Activated B cell treated with CpG ODN at 0.5 μM for 24 hours (primary cell): ENCODE results near the gene SIGLEC11. TPM values are rescaled to one million over a fixed set of nuclear protein-coding genes. Genes with fewer than 3 reads are reported as not detected.

Experiments
- ATAC-seq: fragments of 200-7000 bp; cut with Tn5 transposase; one replicate; pipeline ENCODE4 v1.10.0; 2021; ENCODE audit warnings: low read depth, mild to moderate bottlenecking, moderate library complexity
- CTCF ChIA-PET: fragments of 350-600 bp; sonication (Branson Sonifier 250); formaldehyde crosslinking; loops from one replicate; lab custom pipeline; 2021; ENCODE audit warnings: antibody characterized with exemption; lab: Charles Lee
- POLR2A ChIA-PET: fragments of 350-600 bp; sonication (Branson Sonifier 250); formaldehyde crosslinking; loops from one replicate; lab custom pipeline; 2021; ENCODE audit warnings: antibody characterized with exemption; lab: Charles Lee
- DNase-seq: peaks from one replicate; pipeline ENCODE4 v3.0.0; 2022
- H3K27ac Mint-ChIP-seq: one replicate; pipeline ENCODE4 v1.8.0; 2020; ENCODE audit warnings: mixed read lengths
- H3K27me3 Mint-ChIP-seq: one replicate; pipeline ENCODE4 v1.8.0; 2021; ENCODE audit warnings: mixed read lengths
- H3K36me3 Mint-ChIP-seq: one replicate; pipeline ENCODE4 v1.8.0; 2021; ENCODE audit warnings: low read depth, mixed read lengths
- H3K4me1 Mint-ChIP-seq: one replicate; pipeline ENCODE4 v1.8.0; 2021; ENCODE audit warnings: mixed read lengths
- H3K4me3 Mint-ChIP-seq: one replicate; pipeline ENCODE4 v1.8.0; 2020; ENCODE audit warnings: mild to moderate bottlenecking, mixed read lengths
- H3K9me3 Mint-ChIP-seq: one replicate; pipeline ENCODE4 v1.8.0; 2020; ENCODE audit warnings: mixed read lengths
- CTCF ChIP-seq: fragments of 200-600 bp; IDR thresholded peaks from one replicate; pipeline ENCODE4 v1.8.0; 2022; ENCODE audit warnings: antibody characterized with exemption, mild to moderate bottlenecking
- intact Hi-C: fragments of 100-400 bp; cut with micrococcal nuclease; formaldehyde crosslinking; loops from one replicate; pipeline ENCODE4 v1.15.1; 2024
- total RNA-seq: library from RNA; stranded (reverse); gene quantifications from 2 replicates; pipeline ENCODE4 v1.2.3, GENCODE V29; 2022

Gene SIGLEC11
- total RNA-seq, 1 donor from 2014 or later = not detected

- CTCF ChIA-PET = no interaction called here
- no peak for DNase-seq
Measured at GRCh38 chr19:49954933-49955332, 6.0 kb downstream of the SIGLEC11 start.

GRCh38 chr19:49954092-49954829 is 6.7 kb downstream of the SIGLEC11 start:
- ATAC-seq (no peak), DNase-seq (no peak)
- TF ChIP-seq CTCF = no peak
- Mint-ChIP-seq H3K36me3 (no peaks in the 10 kb centered on the region), H3K4me1 (peaks cover 19% of the 10 kb centered on the region), H3K27me3 (peaks cover 28% of the 10 kb centered on the region), H3K9me3 (no peaks in the 10 kb centered on the region), H3K27ac (no peak overlapping the region), H3K4me3 (no peak overlapping the region)
- ChIA-PET POLR2A (interaction anchor here (0.6 kb wide), 1 partner anchor 21 kb away, joined by 5 read pairs; no protein-coding TSS in a partner anchor), CTCF (no interaction called here)
- intact Hi-C loops = no loop called here

More at GRCh38 chr19:49954933-49955332, 6.0 kb downstream of the SIGLEC11 start:
- peaks cover 19% of the 10 kb centered on the region for H3K4me1 Mint-ChIP-seq
- H3K27ac Mint-ChIP-seq = no peak overlapping the region
- intact Hi-C loops = no loop called here
- ATAC-seq = no peak
- POLR2A ChIA-PET = no interaction called here
- no peak overlapping the region for H3K4me3 Mint-ChIP-seq
- no peak for TF ChIP-seq CTCF
- H3K9me3 Mint-ChIP-seq = no peaks in the 10 kb centered on the region
- no peaks in the 10 kb centered on the region for H3K36me3 Mint-ChIP-seq
- H3K27me3 Mint-ChIP-seq = peaks cover 26% of the 10 kb centered on the region

- no peak overlapping the region for H3K27ac Mint-ChIP-seq
- ChIA-PET POLR2A (interaction anchor here (0.5 kb wide), 1 partner anchor 458 kb away, joined by 3 read pairs; no protein-coding TSS in a partner anchor), CTCF (no interaction called here)
- no peaks in the 10 kb centered on the region for H3K36me3 Mint-ChIP-seq
- no peak for ATAC-seq
- H3K4me1 Mint-ChIP-seq = peaks cover 19% of the 10 kb centered on the region
- intact Hi-C loops = no loop called here
- TF ChIP-seq CTCF = no peak
- no peaks in the 10 kb centered on the region for H3K9me3 Mint-ChIP-seq
- H3K4me3 Mint-ChIP-seq = no peak overlapping the region
- DNase-seq = no peak
- H3K27me3 Mint-ChIP-seq = peaks cover 28% of the 10 kb centered on the region
Measured at GRCh38 chr19:49953416-49953815, 7.6 kb downstream of the SIGLEC11 start.

- peaks cover 19% of the 10 kb centered on the region for H3K4me1 Mint-ChIP-seq
- no peaks in the 10 kb centered on the region for H3K36me3 Mint-ChIP-seq
- ATAC-seq = no peak
- ChIA-PET CTCF (no interaction called here), POLR2A (no interaction called here)
- intact Hi-C loops = no loop called here
- no peak for TF ChIP-seq CTCF
- H3K4me3 Mint-ChIP-seq = no peak overlapping the region
- no peak for DNase-seq
- H3K9me3 Mint-ChIP-seq = no peaks in the 10 kb centered on the region
- peaks cover 26% of the 10 kb centered on the region for H3K27me3 Mint-ChIP-seq
- H3K27ac Mint-ChIP-seq = no peak overlapping the region
Measured at GRCh38 chr19:49952906-49953305, 8.1 kb downstream of the SIGLEC11 start.

GRCh38 chr19:49952479-49952836 is 8.5 kb downstream of the SIGLEC11 start:
- DNase-seq (no peak), ATAC-seq (no peak)
- H3K9me3 Mint-ChIP-seq = no peaks in the 10 kb centered on the region
- ChIA-PET POLR2A (no interaction called here), CTCF (no interaction called here)
- intact Hi-C loops = no loop called here
- peaks cover 25% of the 10 kb centered on the region for H3K27me3 Mint-ChIP-seq
- H3K27ac Mint-ChIP-seq = no peak overlapping the region
- H3K36me3 Mint-ChIP-seq = no peaks in the 10 kb centered on the region
- peaks cover 19% of the 10 kb centered on the region for H3K4me1 Mint-ChIP-seq
- no peak overlapping the region for H3K4me3 Mint-ChIP-seq
- TF ChIP-seq CTCF = no peak
